Measurements from ENCODE around the gene NOTUM.

DNA sequence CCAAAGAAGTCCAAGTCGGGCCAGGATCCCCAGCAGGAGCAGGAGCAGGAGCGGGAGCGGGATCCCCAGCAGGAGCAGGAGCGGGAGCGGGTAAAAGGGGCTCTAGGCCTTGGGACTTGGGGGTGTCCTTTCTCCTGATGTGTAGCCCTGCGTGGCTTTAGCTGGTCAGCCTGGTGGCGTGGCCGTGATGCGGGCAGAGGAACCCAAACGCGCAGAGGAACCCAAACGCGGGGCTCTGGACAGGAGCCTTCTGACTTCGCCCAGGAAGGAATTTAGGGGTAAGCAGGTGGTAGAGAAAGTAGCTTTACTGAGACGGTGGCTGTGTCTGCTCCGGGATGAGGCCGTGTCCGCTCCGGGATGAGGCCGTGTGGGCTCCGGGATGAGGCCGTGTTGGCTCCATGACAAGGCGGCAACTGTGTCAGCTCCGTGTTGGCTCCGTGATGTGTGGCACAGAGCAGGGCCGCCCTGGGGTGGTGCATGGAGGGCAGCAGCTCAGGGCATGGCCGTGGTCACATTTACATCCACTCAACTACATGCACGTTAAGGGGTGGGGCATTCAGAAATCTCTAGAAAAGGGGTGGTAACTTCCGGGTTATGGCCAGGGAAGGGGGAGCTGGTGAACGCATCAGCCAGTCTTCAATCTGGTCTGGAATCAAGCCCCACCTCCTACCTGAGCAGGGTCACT lies 35.9 kb upstream of the NOTUM start:
- TF ChIP-seq, protein P1, sequence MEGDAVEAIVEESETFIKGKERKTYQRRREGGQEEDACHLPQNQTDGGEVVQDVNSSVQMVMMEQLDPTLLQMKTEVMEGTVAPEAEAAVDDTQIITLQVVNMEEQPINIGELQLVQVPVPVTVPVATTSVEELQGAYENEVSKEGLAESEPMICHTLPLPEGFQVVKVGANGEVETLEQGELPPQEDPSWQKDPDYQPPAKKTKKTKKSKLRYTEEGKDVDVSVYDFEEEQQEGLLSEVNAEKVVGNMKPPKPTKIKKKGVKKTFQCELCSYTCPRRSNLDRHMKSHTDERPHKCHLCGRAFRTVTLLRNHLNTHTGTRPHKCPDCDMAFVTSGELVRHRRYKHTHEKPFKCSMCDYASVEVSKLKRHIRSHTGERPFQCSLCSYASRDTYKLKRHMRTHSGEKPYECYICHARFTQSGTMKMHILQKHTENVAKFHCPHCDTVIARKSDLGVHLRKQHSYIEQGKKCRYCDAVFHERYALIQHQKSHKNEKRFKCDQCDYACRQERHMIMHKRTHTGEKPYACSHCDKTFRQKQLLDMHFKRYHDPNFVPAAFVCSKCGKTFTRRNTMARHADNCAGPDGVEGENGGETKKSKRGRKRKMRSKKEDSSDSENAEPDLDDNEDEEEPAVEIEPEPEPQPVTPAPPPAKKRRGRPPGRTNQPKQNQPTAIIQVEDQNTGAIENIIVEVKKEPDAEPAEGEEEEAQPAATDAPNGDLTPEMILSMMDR (IDR thresholded peaks at IDR 0.05; ENCODE audit: insufficient read depth, low read depth, low read length): no peak
- no peak for TF ChIP-seq EZH2 (IDR thresholded peaks at IDR 0.05; ENCODE audit: insufficient read depth, low read length)
